ENCODE results near the gene BRDT. TPM values are rescaled to one million over a fixed set of nuclear protein-coding genes. Genes with fewer than 3 reads are reported as not detected.

The BRDT gene
- not detected in 2 replicates for total RNA-seq

DNA sequence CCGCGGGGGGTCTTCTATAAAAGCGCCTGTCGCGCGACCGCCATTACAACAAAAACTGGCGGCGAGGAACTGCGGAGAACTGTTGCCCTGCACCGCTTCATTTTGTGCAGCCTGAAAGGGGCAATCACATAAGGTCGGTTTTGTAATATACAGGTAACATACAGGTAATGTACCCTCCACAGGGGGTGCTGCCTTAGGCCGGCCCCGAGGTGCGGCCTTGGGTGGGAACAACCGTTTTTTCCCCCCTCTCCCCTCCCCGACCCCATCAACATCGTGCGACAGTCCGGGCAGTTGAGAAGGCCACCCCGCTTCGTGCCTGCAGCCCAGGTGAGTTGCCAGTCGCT, at the start of gene BRDT:
Gene BRDT (plus strand): TSS at position 46 of the 344 bp plus-strand sequence. CDS start 13,354 bp downstream, outside the sequence.

Other genes with a start within 250 kb of the BRDT start
- gene TGFBR3, start 63.2 kb upstream of the BRDT start, total RNA-seq = 0.72 and 1.7 TPM in 2 replicates
- 0.43 and 1.9 TPM in 2 replicates for gene EPHX4, start 80.6 kb downstream of the BRDT start, total RNA-seq
- 0.48 TPM in 1 of 2 replicates, not detected in the other for gene SETSIP, start 126.0 kb downstream of the BRDT start, total RNA-seq
- 3.6 and 4.3 TPM in 2 replicates for gene BTBD8, start 130.9 kb downstream of the BRDT start, total RNA-seq